HG02973 (cell line): ENCODE measurements around the gene CRYBB2.
"Not testable (repeated sequence)": the region's sequence is repeated elsewhere in the genome, so short reads cannot be mapped to it uniquely, and the experiment has no call there.

Experiments
- ATAC-seq: cut with Tn5 transposase; IDR thresholded peaks from one replicate; pipeline ENCODE4 v1.9.1; 2021; ENCODE audit warnings: moderate library complexity; ENCODE audit not compliant: unreplicated experiment

The CRYBB2 gene

DNA sequence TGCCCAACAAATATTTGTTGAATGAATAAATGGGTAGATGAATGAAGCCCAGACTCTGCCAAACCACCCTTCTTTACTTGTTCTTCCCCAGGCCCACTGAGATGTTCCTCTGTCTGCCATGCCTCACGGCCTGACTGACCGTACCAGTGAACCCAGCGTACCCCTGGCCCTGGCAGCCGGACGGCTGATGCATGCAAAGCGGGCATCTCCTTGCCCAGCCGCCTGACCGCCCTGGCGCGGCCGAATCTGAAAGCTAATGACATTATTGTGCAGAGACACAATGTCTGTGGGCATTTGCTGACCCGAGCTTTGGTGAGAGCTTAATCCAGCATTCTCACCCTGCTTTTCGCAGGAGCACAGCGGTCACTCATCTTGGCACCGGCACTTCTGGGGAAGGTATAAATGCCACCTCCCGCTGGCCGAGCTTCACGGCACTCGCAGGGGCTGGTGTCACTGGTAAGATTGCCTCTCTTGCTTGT lies at the start of gene CRYBB2:
CRYBB2 (plus strand) TSS at position 429 of the 479 bp plus-strand sequence. CDS start 1,791 bp downstream, outside the sequence.
- no peak for ATAC-seq

DNA sequence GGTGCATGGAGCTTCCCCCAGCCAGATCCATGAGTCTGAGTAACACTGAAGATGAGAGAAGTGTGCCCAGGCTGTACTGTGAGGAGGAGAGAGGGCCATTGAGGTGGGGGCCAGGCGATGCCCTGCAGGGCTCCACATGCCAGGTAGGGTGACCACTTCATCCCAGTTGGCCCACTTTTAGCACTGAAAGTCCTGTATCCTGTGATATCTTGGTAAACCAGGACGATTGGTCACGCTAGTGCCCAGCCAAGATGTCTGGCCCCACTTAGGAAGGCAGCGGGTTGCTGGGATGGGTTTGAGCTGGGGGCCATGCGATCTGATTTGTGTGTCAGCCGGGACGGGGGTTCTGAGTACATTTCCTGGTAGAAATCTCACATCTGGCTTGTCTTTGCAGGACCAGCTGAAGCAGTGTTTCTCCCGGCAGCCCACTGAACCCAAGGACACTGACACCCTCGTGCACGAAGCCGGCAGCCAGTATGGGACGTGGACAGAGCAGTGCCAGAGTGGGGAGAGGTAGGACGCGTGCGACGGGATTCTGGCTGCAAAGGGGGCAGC lies 48.9 kb upstream of the CRYBB2 start:
- ATAC-seq: no peak

- no peak for ATAC-seq
Measured at GRCh38 chr22:25172153-25172552, 47.3 kb upstream of the CRYBB2 start.

DNA sequence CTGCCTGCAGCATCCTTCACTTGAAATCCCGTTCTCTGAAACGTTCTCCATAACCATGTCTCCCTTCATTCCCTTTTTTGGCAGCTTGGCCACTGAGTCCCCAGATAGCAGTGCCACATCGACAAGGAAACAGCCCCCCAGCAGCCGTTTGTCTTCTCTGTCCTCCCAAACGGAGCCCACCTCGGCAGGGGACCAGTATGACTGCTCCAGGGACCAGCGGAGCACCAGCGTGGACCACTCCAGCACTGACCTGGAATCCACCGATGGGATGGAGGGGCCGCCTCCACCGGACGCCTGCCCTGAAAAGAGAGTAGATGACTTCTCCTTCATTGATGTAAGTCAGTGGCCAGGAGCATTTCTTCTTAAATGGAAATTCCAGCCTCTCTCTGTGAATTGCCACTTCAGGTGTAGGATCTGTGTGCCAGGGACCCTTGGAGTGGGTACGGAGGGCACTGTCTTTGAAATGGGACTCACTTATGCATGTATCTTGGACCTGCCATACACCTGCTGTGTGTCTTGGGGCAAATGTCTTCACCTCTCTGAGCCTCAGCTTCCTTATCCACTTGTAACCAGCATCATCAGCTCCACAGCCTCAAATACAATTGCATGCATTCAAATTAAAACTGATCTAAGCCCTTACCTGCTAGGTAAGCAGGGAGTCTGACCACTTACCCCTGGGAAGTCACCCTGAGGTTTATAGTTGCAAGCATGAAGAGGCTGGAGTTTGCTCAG lies 45.1 kb upstream of the CRYBB2 start:
- ATAC-seq: no peak

DNA sequence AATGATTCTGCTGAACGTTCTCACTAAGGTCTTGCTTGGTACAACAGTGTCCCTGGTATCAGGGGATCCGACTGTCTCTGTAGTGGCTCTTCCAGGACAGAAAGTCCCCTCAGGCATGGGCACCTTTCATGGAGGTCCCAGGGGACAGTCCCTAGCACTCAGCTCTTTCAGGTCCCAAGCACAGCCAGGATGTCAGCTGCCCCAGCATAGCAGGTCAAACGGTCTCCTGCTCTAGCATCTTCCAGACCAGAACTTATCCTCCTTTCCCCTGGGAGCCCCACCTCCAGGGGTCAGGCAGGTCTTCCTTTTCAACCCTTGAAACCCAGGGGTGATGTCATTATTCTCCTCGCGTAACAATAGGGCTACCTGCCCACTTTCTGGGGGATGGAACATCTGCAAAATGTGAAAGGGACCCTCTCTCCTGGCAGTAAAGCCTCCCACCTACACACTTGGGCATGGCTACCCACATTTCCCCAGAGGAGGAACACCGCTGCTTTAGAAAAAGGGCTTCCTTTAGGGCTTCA lies 44.5 kb upstream of the CRYBB2 start:
- no peak for ATAC-seq

DNA sequence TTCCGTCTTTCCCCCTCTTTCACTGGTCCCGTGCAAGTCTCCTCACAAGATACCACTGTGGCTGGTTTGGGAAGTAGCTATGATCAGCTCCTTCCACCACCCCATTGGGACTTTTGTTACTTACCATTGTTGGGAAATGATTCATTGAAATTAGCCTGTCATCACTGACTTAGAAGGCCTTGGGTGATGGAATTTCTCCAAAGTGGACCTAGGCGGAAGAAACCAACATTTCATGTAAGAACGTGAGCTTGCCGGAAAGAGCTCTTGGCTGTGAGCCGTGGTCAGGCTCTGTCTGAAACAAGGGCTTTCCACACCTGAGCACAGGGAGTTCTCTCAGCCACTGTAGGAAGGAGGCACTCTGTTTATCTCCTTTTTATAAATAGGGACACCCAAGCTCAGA lies 43.3 kb upstream of the CRYBB2 start:
- no peak for ATAC-seq

DNA sequence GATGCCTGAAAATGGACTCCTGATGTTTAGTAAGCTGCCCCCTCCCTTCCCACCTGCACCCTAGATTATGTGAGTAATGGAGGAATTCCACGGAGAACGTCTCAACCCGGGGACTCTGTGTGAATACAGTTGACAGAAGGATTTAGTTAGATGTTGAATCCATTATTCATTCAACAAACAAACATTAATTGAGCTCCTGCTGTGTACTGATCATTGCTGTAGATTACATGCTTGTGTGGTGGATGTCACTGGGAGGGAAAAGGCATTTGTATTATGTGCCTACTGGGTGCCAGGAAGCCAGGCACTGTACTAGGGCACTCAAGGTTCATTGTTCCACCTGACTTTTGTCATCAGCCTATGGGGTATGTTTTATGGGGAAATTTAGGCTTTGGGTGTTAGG lies 42.6 kb upstream of the CRYBB2 start:
- ATAC-seq: no peak

GRCh38 chr22:25177226-25177625 lies 42.2 kb upstream of the CRYBB2 start:
- ATAC-seq: no peak

- no peak for ATAC-seq
Measured at GRCh38 chr22:25177895-25178294, 41.5 kb upstream of the CRYBB2 start.

DNA sequence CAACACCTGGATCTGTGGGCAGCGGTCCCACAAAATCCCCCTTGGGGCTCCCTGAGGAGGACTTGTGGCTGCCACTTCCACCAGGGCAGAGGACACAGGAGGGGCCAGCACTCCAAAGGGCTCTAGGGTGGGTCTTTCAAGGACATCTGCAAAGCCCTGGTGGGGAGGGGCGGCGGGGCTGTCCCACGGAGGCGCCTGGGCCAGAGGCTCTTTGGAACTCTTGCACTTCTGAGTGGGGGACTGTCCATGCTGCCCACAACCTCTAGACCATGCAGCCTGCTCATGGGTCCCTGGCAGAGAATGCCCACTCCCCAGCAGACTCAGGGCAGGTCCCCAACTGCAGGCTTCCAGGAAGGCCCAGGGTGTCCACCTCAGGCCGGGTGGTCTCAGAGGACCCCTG lies 41.1 kb upstream of the CRYBB2 start:
- not testable (repeated sequence) for ATAC-seq

DNA sequence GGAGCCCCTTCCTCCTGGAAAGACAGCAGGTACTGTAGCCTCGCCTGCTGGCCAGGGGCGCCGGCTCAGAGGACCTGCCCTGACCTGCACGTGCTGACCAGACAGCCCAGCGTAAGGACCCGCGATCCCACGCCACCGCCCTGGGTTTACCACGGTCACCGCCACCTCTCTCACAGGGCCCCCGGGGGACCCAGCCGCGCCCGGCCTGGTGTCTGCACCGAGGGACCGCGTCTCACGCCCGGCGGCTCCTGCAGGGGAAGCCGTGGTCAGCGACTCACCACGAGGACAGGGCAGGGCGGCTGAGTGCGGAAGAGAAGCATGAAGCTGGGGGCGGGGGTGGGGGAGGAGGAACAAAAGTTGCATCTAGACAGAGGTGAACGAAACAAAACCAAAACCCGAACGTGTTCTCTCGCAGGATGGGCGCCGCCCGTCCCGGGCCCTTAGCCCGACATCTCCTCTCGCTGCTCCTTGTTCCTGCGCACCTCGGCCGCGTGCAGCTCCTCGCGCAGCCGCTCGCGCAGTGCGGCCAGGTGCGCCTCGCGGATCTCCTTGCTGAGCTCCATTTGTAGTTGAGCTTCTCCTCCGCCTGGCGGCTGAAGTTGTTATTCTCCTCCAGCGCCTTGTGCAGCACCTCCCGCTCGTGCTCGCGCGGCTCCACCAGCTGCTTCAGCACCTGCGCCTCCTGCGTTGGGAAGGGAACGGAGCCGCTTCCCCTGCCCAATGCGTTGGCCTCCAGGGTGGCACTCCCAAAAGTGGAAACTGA lies 40.4 kb upstream of the CRYBB2 start:
- ATAC-seq: not testable (repeated sequence)

GRCh38 chr22:25182131-25183110 lies 37.0 kb upstream of the CRYBB2 start:
- ATAC-seq: no peak

DNA sequence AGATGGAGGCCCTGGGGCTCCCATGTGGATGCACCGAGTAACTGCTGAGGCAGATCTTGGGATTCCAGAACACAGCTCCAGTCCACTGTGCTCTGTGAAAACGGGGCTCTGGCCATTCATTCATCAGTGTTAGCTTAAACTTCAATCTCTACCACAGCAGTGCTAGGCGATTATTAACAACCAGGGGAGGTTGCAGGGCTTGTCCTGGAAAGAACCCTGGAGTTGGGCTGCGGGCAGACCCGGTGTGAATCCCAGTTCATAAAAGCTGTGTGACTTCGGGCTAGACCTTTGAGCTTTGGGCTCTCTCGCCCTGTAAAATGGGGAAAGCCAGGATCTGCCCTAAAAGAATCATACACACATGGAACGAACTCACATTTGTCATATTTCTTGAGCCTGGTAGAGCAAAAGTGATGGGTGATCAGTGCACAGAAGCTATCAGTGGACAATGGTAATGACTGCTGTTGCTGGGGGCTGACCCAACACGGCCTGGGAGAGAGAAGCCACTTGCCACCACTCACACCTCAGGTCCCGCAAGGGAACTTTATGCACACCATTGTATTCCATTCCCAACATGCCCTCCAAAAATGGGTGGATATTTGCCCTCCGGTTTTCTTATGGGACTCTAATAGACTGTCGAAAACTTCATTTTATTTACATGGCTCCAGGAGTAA lies 35.4 kb upstream of the CRYBB2 start:
- no peak for ATAC-seq

DNA sequence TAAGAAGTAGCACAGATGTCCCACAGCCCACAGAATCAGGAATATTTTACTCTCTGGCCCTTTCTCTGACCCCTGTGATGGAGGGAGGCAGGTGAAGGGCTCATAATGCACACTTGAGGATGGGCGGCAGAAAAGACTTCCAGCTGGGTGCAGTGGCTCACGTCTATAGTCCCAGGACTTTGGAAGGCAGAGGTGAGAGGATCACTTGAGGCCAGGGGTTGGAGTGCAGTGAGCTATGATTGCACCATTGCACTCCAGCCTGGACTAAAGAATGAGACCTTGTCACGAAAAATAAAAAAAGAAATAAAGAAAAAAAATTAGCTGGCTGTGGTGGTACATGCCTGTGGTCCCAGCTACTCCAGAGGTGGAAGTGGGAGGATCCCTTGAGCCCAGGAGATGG lies 33.3 kb upstream of the CRYBB2 start:
- ATAC-seq: no peak

DNA sequence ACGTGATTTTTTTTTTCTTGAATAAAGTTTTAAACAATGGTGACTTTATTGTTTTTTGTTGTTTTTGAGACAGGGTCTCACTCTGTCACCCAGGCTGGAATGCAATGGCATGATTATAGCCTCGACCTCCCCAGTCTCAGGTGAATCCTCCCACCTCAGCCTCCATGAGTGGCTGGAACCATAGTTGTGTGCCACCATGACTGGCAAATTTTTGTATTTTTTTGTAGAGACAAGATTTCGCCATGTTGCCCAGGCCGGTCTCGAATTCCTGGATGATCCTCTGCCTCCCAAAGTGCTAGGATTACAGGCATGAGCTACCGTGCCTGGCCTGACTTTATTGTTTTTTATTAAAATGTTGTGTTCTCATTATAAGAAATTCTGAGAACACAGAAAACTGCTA lies 32.0 kb upstream of the CRYBB2 start:
- ATAC-seq: no peak

DNA sequence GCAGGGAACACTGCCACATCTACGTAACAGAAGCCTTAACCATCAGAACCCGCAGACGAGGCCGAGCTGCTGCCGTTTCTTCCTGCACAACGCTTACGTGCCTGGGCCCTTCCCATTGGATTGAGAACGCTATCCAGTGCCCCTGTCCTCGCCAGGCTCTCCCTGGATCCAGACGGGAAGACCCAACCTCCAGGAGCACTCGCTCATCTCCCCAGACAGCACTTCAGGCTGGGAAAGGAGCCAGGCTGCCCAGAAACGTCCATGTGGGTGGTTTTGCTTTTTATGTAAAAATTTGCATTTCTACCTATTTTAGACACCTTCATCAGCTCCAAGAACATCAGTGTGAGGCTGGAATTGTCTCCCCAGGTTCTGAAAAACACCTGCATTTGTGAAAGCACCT lies 27.0 kb upstream of the CRYBB2 start:
- ATAC-seq: no peak

- no peak for ATAC-seq
Measured at GRCh38 chr22:25193130-25193529, 26.3 kb upstream of the CRYBB2 start.

GRCh38 chr22:25193548-25193947 lies 25.9 kb upstream of the CRYBB2 start:
- no peak for ATAC-seq

DNA sequence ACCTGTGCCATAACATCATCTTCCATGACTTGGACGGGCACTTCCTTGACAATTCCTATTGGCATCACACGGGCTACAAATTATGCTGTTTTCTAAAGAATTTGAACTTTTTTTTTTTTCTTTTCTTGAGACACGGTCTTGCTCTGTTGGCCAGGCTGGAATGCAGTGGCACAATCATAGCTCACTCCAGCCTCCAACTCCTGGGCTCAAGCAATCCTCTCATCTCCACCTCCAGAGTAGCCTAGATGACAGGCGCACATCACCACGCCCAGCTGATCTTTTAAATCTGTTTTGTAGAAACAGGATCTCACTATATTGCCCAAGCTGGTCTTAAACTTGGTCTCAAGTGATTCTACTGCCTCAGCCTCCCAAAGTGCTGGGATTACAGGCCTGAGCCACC lies 23.1 kb upstream of the CRYBB2 start:
- no peak for ATAC-seq

GRCh38 chr22:25197340-25197739 lies 22.1 kb upstream of the CRYBB2 start:
- no peak for ATAC-seq
